ENCODE measurements around the gene LRMDA. TPM values are rescaled to one million over a fixed set of nuclear protein-coding genes. Genes with fewer than 3 reads are reported as not detected.

LRMDA gene
- polyA plus RNA-seq, 1 donor (not counting 4 experiments of a cell fraction or from before 2014, with no cell fraction given): not detected

- H3K9me1 ChIP-seq (ENCODE audit: control insufficient read depth, extremely low read depth, insufficient read depth, low read length): no peaks in the 10 kb centered on the region
- DNase-seq (ENCODE audit: low read depth, low spot score) (no peak), FAIRE-seq (no peak)
- dilution Hi-C loops (cut with MboI; ENCODE audit: extremely low pct_ligation_motif_present, low sequenced_read_pairs): no loop called here
- no peaks in the 10 kb centered on the region for H3K4me1 ChIP-seq (ENCODE audit: control insufficient read depth, extremely low read depth, insufficient read depth, low read length)
- H4K20me1 ChIP-seq (ENCODE audit: control insufficient read depth, extremely low read depth, insufficient read depth, low read length): no peaks in the 10 kb centered on the region
- no peak overlapping the region for H3K4me2 ChIP-seq (ENCODE audit: control insufficient read depth, extremely low read depth, insufficient read depth, low read depth, low read length)
- no peaks in the 10 kb centered on the region for H3K9me3 ChIP-seq (ENCODE audit: control insufficient read depth, low read depth, low read length)
- no peak overlapping the region for H2AFZ ChIP-seq (ENCODE audit: control insufficient read depth, low read length)
- no peak overlapping the region for H3K27ac ChIP-seq (ENCODE audit: control insufficient read depth, insufficient read depth, low read length)
- H3K9ac ChIP-seq (ENCODE audit: control insufficient read depth, extremely low read depth, insufficient read depth, low read length): no peak overlapping the region
- H3K27me3 ChIP-seq (ENCODE audit: control insufficient read depth, extremely low read depth, insufficient read depth, low read length): no peaks in the 10 kb centered on the region
- no peak for TF ChIP-seq EZH2 (IDR thresholded peaks at IDR 0.05; ENCODE audit: low read length)
- TF ChIP-seq CTCF (optimal IDR thresholded peaks at IDR 0.05 in 1 of 3, IDR thresholded peaks at IDR 0.05 in 1 of 3, conservative IDR thresholded peaks at IDR 0.05 in 1 of 3; ENCODE audit: extremely low read depth in 1 of 3, insufficient read depth in 2 of 3, low read length in 3 of 3): no peak
- no peaks in the 10 kb centered on the region for H3K79me2 ChIP-seq (ENCODE audit: control insufficient read depth, insufficient read depth, low read length)
- no peak overlapping the region for H3K4me3 ChIP-seq (ENCODE audit: control insufficient read depth in 2 of 3, extremely low read depth in 1 of 3, insufficient read depth in 2 of 3, low read depth in 1 of 3, low read length in 3 of 3)
- no peaks in the 10 kb centered on the region for H3K36me3 ChIP-seq (ENCODE audit: control insufficient read depth in 2 of 2, extremely low read depth in 1 of 2, insufficient read depth in 2 of 2, low read length in 2 of 2)
Observed at GRCh38 chr10:75685187-75685586, 253.8 kb downstream of the LRMDA start.

GRCh38 chr10:75688506-75689300 lies 257.3 kb downstream of the LRMDA start:
- H4K20me1 ChIP-seq (ENCODE audit: control insufficient read depth, extremely low read depth, insufficient read depth, low read length): no peaks in the 10 kb centered on the region
- FAIRE-seq (no peak), DNase-seq (ENCODE audit: low read depth, low spot score) (no peak)
- no peaks in the 10 kb centered on the region for H3K4me1 ChIP-seq (ENCODE audit: control insufficient read depth, extremely low read depth, insufficient read depth, low read length)
- dilution Hi-C loops (cut with MboI; ENCODE audit: extremely low pct_ligation_motif_present, low sequenced_read_pairs): no loop called here
- H3K9ac ChIP-seq (ENCODE audit: control insufficient read depth, extremely low read depth, insufficient read depth, low read length): no peak overlapping the region
- H3K79me2 ChIP-seq (ENCODE audit: control insufficient read depth, insufficient read depth, low read length): no peaks in the 10 kb centered on the region
- H3K9me1 ChIP-seq (ENCODE audit: control insufficient read depth, extremely low read depth, insufficient read depth, low read length): no peaks in the 10 kb centered on the region
- no peak overlapping the region for H3K4me3 ChIP-seq (ENCODE audit: control insufficient read depth in 2 of 3, extremely low read depth in 1 of 3, insufficient read depth in 2 of 3, low read depth in 1 of 3, low read length in 3 of 3)
- H3K4me2 ChIP-seq (ENCODE audit: control insufficient read depth, extremely low read depth, insufficient read depth, low read depth, low read length): no peak overlapping the region
- H3K27me3 ChIP-seq (ENCODE audit: control insufficient read depth, extremely low read depth, insufficient read depth, low read length): no peaks in the 10 kb centered on the region
- no peaks in the 10 kb centered on the region for H3K36me3 ChIP-seq (ENCODE audit: control insufficient read depth in 2 of 2, extremely low read depth in 1 of 2, insufficient read depth in 2 of 2, low read length in 2 of 2)
- no peak for TF ChIP-seq CTCF (optimal IDR thresholded peaks at IDR 0.05 in 1 of 3, IDR thresholded peaks at IDR 0.05 in 1 of 3, conservative IDR thresholded peaks at IDR 0.05 in 1 of 3; ENCODE audit: extremely low read depth in 1 of 3, insufficient read depth in 2 of 3, low read length in 3 of 3)
- no peak for TF ChIP-seq EZH2 (IDR thresholded peaks at IDR 0.05; ENCODE audit: low read length)
- no peak overlapping the region for H3K27ac ChIP-seq (ENCODE audit: control insufficient read depth, insufficient read depth, low read length)
- H3K9me3 ChIP-seq (ENCODE audit: control insufficient read depth, low read depth, low read length): no peaks in the 10 kb centered on the region
- no peak overlapping the region for H2AFZ ChIP-seq (ENCODE audit: control insufficient read depth, low read length)

Data from keratinocyte (primary cell).